Stimulated activated CD8-positive, alpha-beta memory T cell treated with anti-CD3 and anti-CD28 coated beads, Interleukin-15, amount 100 ng/mL, for 24 hours (primary cell): ENCODE results near the gene TNNT3.
"Not testable (repeated sequence)": the region's sequence is repeated elsewhere in the genome, so short reads cannot be mapped to it uniquely, and the experiment has no call there.

Experiments
- DNase-seq: peaks from one replicate; pipeline ENCODE4 v3.0.0-alpha.2; 2020; ENCODE audit warnings: low read depth

The TNNT3 gene

DNA sequence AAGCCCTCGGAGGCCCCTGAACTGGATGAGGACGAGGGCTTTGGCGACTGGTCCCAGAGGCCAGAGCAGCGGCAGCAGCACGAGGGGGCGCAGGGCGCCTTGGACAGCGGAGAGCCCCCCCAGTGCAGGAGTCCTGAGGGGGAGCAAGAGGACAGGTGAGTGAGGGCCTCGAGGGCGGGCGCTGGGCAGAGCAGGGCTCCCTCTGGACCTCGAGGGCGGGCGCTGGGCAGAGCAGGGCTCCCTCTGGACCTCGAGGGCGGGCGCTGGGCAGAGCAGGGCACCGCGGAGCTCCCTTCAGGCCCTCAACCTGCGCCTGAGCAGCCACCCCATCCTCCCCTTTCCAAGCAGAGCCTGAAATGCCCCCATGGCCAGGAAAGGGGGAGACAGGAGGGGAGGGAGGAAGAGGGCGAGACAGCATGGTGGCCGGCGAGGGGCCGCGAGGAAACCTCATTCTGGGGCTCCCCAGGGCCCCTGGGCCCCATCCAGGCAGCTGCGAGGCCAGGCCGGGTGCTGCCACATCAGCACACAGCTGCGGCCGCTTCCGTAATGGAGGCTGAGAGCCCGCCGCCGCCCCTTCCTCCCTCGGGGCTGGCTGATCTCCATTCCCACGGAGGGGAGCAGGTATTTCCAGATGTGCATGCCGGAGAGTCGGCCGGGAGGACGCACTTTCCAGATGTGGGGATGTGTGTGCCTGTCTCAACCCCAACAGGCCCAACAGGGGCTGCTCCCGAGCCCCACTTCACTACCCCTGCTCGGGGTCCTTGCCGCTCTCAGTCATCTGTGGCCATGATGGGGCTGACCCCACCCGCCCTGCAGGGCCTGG, 37.9 kb upstream of the TNNT3 start:
- no peak for DNase-seq

DNA sequence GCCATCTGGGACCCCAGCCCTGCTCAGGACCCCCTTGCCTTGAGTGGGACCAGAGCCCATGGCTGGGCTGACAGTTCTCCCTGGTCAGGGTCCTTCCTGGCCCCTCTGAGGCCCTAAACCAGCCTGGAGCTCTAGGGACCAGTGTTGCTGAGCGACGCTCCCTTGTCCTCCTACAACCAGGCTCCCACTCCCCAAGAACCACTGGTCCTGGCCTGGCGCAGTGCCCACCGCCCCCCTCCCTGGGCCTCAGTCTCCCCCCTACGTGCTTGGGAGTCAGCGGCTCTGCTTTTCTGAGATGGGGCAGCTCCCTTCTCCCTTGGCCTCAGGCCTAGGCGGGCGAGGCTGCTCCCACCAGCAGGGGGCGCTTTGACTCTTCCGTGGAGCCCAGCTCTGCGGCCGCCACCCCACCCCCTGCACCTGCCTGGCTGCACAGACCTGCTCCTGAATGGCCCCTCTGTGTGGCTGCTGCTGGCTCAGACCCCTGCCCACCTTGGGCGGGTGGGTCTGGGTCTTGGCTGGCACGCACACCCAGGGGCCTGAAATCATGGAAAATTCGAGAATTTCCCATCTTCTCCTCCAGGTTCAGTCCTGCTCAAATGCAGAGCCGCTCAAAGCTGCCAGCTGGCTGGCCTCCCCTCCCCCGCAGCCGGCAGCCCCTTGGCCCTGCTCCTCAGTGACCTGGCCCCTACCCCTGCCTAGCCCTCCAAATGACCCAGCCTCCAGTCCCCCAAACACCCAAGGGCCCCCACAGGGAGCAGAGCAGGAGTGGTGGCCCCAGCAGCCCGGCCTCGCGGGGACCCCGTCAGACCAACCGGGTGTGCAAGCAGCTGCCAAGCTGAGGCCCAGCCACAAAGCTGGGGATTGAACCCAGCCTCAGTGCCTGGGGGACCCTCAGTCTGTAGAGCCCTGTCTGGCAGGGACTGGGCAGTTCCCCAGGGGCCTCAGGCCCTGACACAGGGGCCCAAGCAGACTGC, 37.0 kb upstream of the TNNT3 start:
- DNase-seq = peak; percentile 72

DNA sequence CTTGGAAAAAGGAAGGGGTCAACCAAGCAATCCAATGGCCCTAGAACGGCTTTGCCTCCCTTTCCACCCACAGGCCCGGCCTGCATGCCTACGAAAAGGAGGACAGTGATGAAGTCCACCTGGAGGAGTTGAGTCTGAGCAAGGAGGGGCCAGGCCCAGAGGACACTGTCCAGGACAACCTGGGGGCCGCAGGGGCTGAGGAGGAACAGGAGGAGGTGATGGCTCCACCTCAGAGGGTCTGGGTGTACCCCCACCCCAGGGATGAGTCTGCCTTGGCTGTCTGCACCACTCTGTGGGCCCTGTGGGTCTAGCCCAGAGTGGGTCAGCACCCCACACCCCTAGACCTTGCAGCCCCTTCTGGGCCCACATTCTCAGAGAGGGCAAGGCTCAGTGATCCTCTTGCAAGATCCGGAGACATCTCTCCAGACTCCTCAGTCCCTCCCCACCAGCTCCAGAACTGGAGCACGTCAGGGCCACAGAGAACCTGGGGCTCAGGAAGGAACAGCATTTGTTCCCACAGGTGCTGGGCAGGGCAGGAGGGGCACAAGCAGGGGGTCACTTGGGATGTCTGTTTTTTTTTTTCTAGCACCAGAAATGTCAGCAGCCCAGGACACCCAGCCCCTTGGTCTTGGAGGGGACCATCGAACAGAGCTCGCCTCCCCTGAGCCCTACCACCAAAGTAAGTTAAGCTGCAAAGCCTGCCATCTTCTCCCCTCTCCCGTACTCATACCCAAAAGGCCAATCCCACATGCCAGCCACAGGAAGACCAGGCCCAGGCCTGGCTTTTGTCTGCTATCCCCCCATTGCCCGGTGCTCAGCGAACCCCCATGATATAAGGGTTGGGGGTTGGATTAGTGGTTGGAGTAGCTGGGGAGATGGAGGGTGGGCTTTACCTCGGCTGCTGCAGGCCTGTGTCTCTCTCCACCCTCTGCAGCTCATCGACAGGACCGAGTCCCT, 35.9 kb upstream of the TNNT3 start:
- DNase-seq = no peak

DNA sequence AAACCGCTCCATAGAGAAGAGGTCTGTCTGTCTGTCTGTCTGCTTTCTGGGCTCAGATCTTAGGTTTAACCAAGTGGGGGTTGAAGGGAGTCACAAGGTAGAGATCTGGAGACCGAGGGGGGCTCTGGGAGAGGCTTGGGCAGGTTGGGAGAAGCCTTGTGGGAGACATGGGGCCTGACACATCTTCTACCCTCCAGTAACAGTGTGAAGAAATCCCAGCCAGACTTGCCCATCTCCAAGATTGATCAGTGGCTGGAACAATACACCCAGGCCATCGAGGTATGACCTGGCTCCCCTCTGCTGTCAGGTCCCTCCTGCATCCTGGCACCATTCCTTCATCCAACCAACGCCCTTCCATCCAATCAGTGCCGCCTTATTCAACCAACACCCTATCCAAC, 35.2 kb upstream of the TNNT3 start:
- no peak for DNase-seq

DNA sequence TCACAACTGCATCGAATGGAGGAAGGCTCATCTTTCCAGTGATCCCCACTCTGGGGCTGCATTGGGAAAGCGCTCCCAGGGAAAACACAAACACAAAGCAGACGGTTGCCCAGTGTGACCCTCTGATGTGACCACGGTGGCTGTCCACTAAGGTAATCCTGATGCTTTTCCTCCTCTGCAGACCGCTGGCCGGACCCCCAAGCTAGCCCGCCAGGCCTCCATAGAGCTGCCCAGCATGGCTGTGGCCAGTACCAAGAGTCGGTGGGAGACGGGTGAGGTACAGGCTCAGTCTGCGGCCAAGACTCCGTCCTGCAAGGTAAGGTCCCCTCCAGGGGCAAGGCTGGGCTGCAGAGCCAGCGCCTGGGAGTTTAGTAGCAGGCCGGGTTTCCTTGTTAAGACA, 33.0 kb upstream of the TNNT3 start:
- not testable (repeated sequence) for DNase-seq

DNA sequence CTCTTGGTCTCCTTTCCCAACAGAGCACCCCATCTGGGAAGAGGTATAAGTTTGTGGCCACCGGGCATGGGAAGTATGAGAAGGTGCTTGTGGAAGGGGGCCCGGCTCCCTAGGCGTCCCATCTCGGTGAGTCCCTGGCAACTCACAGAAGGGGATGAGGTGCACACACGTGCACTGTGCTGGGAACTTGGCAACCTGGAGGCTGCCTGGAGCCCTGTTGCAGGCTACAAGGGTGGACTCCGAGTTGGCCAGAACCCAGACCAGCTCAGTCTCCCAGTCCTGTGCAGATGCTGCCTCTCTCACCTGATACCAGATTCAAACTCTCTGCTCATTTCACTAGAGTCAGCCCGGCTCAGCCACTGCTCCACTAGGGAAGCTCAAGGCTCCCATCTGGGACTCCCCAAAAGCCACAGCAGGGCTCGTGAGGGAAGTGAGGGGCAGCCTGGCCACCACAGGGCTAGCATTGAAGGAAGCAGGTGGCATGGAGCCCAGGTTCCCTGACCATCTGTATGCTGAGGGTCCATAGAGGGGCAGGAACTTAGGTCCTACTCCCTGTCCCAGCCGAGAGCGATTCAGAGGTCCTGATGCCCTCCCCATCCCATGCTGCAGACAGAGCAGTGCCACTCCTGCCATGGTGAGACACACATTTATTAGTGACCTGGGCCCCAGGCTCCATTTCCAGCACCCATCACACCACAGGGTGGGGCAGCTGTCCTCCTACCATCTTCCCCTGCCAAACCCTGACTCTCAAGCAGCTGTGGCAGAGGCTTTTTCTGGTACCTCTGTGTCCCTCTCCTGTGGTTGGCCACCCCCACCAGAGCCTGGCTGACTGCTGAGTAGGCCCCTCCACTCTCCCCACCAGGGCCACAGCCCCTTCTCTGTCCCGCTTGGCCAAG, 31.8 kb upstream of the TNNT3 start:
- no peak for DNase-seq

DNA sequence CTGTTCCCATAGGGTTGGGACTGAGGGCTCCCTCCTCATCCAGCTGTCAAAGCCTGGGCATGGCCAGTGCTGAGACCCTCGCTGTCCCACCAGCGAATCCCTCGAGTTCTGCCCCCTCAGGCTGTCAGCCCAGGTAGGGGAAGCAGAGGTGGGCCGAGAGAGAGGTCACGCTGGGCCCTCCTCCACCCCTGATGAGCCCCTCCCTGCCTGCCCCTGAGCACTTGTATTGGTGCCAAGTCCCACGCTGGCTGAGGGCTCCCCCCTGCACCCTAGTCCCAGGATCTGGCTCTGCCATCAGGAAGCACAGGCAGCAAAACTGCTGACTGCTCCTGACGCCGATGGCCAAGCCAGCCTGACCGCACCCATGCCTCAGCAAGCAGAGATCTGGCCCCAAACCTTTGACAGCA, 31.2 kb upstream of the TNNT3 start:
- no peak for DNase-seq

GRCh38 chr11:1888811-1889210, 30.7 kb upstream of the TNNT3 start:
- DNase-seq = no peak

- DNase-seq = no peak
These were observed 30.1 kb upstream of the TNNT3 start for GRCh38 chr11:1889224-1889930.

- no peak for DNase-seq
These were observed 29.3 kb upstream of the TNNT3 start for GRCh38 chr11:1889941-1890855.

- no peak for DNase-seq
These were observed 28.4 kb upstream of the TNNT3 start for GRCh38 chr11:1890856-1891830.

DNA sequence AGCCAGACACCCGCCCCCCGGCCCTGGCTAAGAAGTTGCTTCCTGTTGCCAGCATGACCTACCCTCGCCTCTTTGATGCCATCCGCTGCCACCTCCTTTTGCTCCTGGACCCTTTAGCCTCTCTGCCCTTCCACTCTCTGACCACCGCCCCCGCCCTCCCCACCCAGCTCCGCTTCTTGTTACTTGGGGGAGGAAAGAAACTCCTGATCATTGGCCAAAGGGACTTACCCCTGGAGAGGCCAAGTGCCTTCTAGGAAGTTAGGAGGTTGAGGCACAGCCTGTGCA, 27.7 kb upstream of the TNNT3 start, which contains the start of gene PRR33:
Gene PRR33 (minus strand): TSS at position 65 of the 285 bp plus-strand sequence. CDS start 1,311 bp downstream, outside the sequence.
- DNase-seq = no peak

GRCh38 chr11:1892116-1892515, 27.4 kb upstream of the TNNT3 start:
- no peak for DNase-seq

DNA sequence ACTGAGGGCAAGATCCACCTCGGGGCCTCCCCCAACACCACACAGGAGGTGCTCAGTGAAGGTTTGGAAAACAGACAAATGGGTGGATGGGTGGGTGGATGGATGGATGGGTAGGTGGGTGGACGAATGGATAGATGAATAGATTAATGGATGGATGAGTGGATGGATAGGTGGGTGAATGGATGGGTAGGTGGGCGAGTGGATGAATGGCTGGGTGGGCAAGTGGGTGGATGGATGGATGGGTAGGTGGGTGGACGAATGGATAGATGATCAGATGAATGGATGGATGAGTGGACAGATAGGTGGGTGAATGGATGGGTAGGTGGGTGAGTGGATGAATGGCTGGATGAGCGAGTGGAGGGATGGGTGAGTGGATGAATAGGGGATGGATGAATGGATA, 26.9 kb upstream of the TNNT3 start:
- no peak for DNase-seq

- DNase-seq = no peak
These were observed 25.7 kb upstream of the TNNT3 start for GRCh38 chr11:1893581-1894359.

DNA sequence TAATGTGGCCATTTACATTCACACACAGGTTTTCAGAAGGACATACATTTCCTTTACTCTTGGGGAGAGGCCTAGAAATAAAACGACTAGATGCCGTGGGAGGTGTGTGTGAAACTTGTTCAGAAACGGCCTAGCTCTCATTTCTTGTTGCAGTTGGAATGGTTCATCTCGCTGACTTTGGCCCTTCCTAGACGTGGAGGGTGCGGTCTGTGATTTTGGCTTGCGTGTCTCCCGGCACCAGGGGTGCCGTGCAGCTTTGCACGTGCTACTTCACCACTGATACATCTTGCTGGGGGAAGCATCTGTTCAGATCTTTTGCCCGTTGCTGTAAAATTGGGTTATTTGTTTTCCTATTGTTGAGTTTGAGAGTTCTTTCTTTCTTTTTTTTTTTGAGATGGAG, 24.7 kb upstream of the TNNT3 start:
- no peak for DNase-seq

- no peak for DNase-seq
These were observed 23.0 kb upstream of the TNNT3 start for GRCh38 chr11:1896468-1896867.
